HEK293 (cell line): ENCODE results near the gene RNU7-1.

ENCODE experiments used
- KLF8 ChIP-seq: fragments of 450-650 bp; formaldehyde crosslinking; IDR thresholded peaks from 2 replicates; pipeline ENCODE4 v1.5.1; 2016; ENCODE audit warnings: missing biosample characterization, missing genetic modification characterization
- KLF9 ChIP-seq: fragments of 450-650 bp; formaldehyde crosslinking; IDR thresholded peaks from 2 replicates; pipeline ENCODE4 v1.5.1; 2016; ENCODE audit warnings: missing biosample characterization, missing genetic modification characterization, low read depth
- ZBTB7A ChIP-seq: fragments of 450-650 bp; formaldehyde crosslinking; IDR thresholded peaks from 2 replicates; pipeline ENCODE4 v1.5.1; 2016; ENCODE audit warnings: low read depth, missing biosample characterization, missing genetic modification characterization
- ZNF10 ChIP-seq: fragments of 450-650 bp; formaldehyde crosslinking; IDR thresholded peaks from 2 replicates; pipeline ENCODE4 v1.5.1; 2017; ENCODE audit warnings: missing biosample characterization, missing genetic modification characterization
- ZNF133 ChIP-seq: fragments of 450-650 bp; formaldehyde crosslinking; IDR thresholded peaks from 2 replicates; pipeline ENCODE4 v1.5.1; 2016; ENCODE audit warnings: missing biosample characterization, missing genetic modification characterization
- ZNF248 ChIP-seq: fragments of 450-650 bp; formaldehyde crosslinking; IDR thresholded peaks from 2 replicates; pipeline ENCODE4 v1.5.1; 2017; ENCODE audit warnings: missing biosample characterization, missing genetic modification characterization
- ZNF324 ChIP-seq: fragments of 450-650 bp; formaldehyde crosslinking; IDR thresholded peaks from 2 replicates; pipeline ENCODE4 v1.5.1; 2016; ENCODE audit warnings: missing biosample characterization, missing genetic modification characterization
- ZNF404 ChIP-seq: fragments of 450-650 bp; formaldehyde crosslinking; IDR thresholded peaks from 2 replicates; pipeline ENCODE4 v1.5.1; 2017; ENCODE audit warnings: missing biosample characterization, missing genetic modification characterization
- ZNF48 ChIP-seq: fragments of 450-650 bp; formaldehyde crosslinking; IDR thresholded peaks from 2 replicates; pipeline ENCODE4 v1.5.1; 2016; ENCODE audit warnings: missing biosample characterization, missing genetic modification characterization
- ZNF544 ChIP-seq: fragments of 450-650 bp; formaldehyde crosslinking; IDR thresholded peaks from 2 replicates; pipeline ENCODE4 v1.5.0; 2017; ENCODE audit warnings: missing biosample characterization, missing genetic modification characterization
- ZNF580 ChIP-seq: fragments of 450-650 bp; formaldehyde crosslinking; IDR thresholded peaks from 2 replicates; pipeline ENCODE4 v1.5.1; 2016; ENCODE audit warnings: missing biosample characterization, missing genetic modification characterization
- ZNF610 ChIP-seq: fragments of 450-650 bp; formaldehyde crosslinking; IDR thresholded peaks from 2 replicates; pipeline ENCODE4 v1.5.1; 2016; ENCODE audit warnings: missing biosample characterization, missing genetic modification characterization, borderline replicate concordance
- ZNF623 ChIP-seq: fragments of 450-650 bp; formaldehyde crosslinking; IDR thresholded peaks from 2 replicates; pipeline ENCODE4 v1.5.1; 2016; ENCODE audit warnings: missing biosample characterization, missing genetic modification characterization
- ZNF670 ChIP-seq: fragments of 450-650 bp; formaldehyde crosslinking; IDR thresholded peaks from 2 replicates; pipeline ENCODE4 v1.5.1; 2016; ENCODE audit warnings: missing biosample characterization, missing genetic modification characterization, low read depth
- ZNF707 ChIP-seq: fragments of 450-650 bp; formaldehyde crosslinking; IDR thresholded peaks from 2 replicates; pipeline ENCODE4 v1.5.1; 2016; ENCODE audit warnings: missing biosample characterization, missing genetic modification characterization
- ZNF777 ChIP-seq: fragments of 450-650 bp; formaldehyde crosslinking; IDR thresholded peaks from 2 replicates; pipeline ENCODE4 v1.5.1; 2017; ENCODE audit warnings: missing biosample characterization, missing genetic modification characterization, borderline replicate concordance
- TF ChIP-seq, protein P1 (sequence below): fragments of 450-650 bp; formaldehyde crosslinking; IDR thresholded peaks from 2 replicates; pipeline ENCODE4 v1.5.1; 2016; ENCODE audit warnings: missing biosample characterization, missing genetic modification characterization
- TF ChIP-seq, protein P2 (sequence below): sonication (generic); formaldehyde crosslinking; IDR thresholded peaks from 2 replicates; pipeline ENCODE4 v1.8.1; 2022; ENCODE audit warnings: mild to moderate bottlenecking, moderate library complexity, missing genetic modification reagents
- TF ChIP-seq, protein P3 (sequence below): fragments of 450-650 bp; formaldehyde crosslinking; IDR thresholded peaks from 2 replicates; pipeline ENCODE4 v1.5.1; 2017; ENCODE audit warnings: missing biosample characterization, missing genetic modification characterization
- TF ChIP-seq, protein P4 (sequence below): fragments of 450-650 bp; formaldehyde crosslinking; IDR thresholded peaks from 2 replicates; pipeline ENCODE4 v1.5.1; 2016; ENCODE audit warnings: missing biosample characterization, missing genetic modification characterization, low read depth
- TF ChIP-seq, protein P5 (sequence below): fragments of 450-650 bp; formaldehyde crosslinking; IDR thresholded peaks from 2 replicates; pipeline ENCODE4 v1.5.1; 2016; ENCODE audit warnings: missing biosample characterization, missing genetic modification characterization
- TF ChIP-seq, protein P6 (sequence below): fragments of 450-650 bp; formaldehyde crosslinking; optimal IDR thresholded peaks from 2 replicates; pipeline ENCODE3; 2016; ENCODE audit warnings: missing biosample characterization, mild to moderate bottlenecking, missing genetic modification characterization

Gene RNU7-1

GRCh38 chr12:6961695-6962284 lies 18.2 kb downstream of the RNU7-1 start (continued):
- TF ChIP-seq, protein P1, sequence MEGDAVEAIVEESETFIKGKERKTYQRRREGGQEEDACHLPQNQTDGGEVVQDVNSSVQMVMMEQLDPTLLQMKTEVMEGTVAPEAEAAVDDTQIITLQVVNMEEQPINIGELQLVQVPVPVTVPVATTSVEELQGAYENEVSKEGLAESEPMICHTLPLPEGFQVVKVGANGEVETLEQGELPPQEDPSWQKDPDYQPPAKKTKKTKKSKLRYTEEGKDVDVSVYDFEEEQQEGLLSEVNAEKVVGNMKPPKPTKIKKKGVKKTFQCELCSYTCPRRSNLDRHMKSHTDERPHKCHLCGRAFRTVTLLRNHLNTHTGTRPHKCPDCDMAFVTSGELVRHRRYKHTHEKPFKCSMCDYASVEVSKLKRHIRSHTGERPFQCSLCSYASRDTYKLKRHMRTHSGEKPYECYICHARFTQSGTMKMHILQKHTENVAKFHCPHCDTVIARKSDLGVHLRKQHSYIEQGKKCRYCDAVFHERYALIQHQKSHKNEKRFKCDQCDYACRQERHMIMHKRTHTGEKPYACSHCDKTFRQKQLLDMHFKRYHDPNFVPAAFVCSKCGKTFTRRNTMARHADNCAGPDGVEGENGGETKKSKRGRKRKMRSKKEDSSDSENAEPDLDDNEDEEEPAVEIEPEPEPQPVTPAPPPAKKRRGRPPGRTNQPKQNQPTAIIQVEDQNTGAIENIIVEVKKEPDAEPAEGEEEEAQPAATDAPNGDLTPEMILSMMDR = peak; percentile 92
- TF ChIP-seq ZBTB7A (tag by site-specific recombination) (no peak), ZNF777 (tag by site-specific recombination) (no peak), ZNF48 (no peak), ZNF248 (tag by site-specific recombination) (no peak), ZNF544 (no peak), KLF8 (tag by site-specific recombination) (peak; percentile 68), ZNF10 (tag by site-specific recombination) (no peak), ZNF670 (tag by site-specific recombination) (no peak), ZNF580 (tag by site-specific recombination) (no peak), ZNF707 (tag by site-specific recombination) (no peak), KLF9 (peak; percentile 81), ZNF404 (no peak), ZNF623 (no peak), ZNF133 (no peak), ZNF324 (tag by site-specific recombination) (no peak), ZNF610 (0 out of 2 replicates have a peak, but pooled peaks have one; percentile 47)
- TF ChIP-seq, protein P2, sequence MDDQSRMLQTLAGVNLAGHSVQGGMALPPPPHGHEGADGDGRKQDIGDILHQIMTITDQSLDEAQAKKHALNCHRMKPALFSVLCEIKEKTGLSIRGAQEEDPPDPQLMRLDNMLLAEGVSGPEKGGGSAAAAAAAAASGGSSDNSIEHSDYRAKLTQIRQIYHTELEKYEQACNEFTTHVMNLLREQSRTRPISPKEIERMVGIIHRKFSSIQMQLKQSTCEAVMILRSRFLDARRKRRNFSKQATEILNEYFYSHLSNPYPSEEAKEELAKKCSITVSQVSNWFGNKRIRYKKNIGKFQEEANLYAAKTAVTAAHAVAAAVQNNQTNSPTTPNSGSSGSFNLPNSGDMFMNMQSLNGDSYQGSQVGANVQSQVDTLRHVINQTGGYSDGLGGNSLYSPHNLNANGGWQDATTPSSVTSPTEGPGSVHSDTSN = no peak
- TF ChIP-seq, protein P3, sequence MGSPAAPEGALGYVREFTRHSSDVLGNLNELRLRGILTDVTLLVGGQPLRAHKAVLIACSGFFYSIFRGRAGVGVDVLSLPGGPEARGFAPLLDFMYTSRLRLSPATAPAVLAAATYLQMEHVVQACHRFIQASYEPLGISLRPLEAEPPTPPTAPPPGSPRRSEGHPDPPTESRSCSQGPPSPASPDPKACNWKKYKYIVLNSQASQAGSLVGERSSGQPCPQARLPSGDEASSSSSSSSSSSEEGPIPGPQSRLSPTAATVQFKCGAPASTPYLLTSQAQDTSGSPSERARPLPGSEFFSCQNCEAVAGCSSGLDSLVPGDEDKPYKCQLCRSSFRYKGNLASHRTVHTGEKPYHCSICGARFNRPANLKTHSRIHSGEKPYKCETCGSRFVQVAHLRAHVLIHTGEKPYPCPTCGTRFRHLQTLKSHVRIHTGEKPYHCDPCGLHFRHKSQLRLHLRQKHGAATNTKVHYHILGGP = no peak
- TF ChIP-seq, protein P4, sequence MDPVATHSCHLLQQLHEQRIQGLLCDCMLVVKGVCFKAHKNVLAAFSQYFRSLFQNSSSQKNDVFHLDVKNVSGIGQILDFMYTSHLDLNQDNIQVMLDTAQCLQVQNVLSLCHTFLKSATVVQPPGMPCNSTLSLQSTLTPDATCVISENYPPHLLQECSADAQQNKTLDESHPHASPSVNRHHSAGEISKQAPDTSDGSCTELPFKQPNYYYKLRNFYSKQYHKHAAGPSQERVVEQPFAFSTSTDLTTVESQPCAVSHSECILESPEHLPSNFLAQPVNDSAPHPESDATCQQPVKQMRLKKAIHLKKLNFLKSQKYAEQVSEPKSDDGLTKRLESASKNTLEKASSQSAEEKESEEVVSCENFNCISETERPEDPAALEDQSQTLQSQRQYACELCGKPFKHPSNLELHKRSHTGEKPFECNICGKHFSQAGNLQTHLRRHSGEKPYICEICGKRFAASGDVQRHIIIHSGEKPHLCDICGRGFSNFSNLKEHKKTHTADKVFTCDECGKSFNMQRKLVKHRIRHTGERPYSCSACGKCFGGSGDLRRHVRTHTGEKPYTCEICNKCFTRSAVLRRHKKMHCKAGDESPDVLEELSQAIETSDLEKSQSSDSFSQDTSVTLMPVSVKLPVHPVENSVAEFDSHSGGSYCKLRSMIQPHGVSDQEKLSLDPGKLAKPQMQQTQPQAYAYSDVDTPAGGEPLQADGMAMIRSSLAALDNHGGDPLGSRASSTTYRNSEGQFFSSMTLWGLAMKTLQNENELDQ (tag by site-specific recombination) = no peak
- TF ChIP-seq, protein P5, sequence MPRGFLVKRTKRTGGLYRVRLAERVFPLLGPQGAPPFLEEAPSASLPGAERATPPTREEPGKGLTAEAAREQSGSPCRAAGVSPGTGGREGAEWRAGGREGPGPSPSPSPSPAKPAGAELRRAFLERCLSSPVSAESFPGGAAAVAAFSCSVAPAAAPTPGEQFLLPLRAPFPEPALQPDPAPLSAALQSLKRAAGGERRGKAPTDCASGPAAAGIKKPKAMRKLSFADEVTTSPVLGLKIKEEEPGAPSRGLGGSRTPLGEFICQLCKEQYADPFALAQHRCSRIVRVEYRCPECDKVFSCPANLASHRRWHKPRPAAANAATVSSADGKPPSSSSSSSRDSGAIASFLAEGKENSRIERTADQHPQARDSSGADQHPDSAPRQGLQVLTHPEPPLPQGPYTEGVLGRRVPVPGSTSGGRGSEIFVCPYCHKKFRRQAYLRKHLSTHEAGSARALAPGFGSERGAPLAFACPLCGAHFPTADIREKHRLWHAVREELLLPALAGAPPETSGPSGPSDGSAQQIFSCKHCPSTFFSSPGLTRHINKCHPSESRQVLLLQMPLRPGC (tag by site-specific recombination) = peak; percentile 10; the same call in 1 of the 2 replicates
- TF ChIP-seq, protein P6, sequence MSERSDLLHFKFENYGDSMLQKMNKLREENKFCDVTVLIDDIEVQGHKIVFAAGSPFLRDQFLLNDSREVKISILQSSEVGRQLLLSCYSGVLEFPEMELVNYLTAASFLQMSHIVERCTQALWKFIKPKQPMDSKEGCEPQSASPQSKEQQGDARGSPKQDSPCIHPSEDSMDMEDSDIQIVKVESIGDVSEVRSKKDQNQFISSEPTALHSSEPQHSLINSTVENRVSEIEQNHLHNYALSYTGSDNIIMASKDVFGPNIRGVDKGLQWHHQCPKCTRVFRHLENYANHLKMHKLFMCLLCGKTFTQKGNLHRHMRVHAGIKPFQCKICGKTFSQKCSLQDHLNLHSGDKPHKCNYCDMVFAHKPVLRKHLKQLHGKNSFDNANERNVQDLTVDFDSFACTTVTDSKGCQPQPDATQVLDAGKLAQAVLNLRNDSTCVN = peak; percentile 45
